Adipocyte (in vitro differentiated cells): ENCODE data around the gene HERPUD2.
"Not testable (repeated sequence)": the region's sequence is repeated elsewhere in the genome, so short reads cannot be mapped to it uniquely, and the experiment has no call there.

Source experiments
- DNase-seq: peaks from one replicate; pipeline ENCODE4 v3.0.0-alpha.2; 2015; ENCODE audit warnings: low read depth
- H3K27me3 ChIP-seq: replicated peaks from 2 replicates; pipeline ENCODE4 v1.7.0; 2013; ENCODE audit warnings: mild to moderate bottlenecking, low read length, moderate library complexity; ENCODE audit not compliant: control insufficient read depth, insufficient read depth
- H3K36me3 ChIP-seq: 2 replicates; pipeline ENCODE4 v1.7.0; 2013; ENCODE audit warnings: low read length, mild to moderate bottlenecking, moderate library complexity; ENCODE audit not compliant: control insufficient read depth, insufficient read depth, severe bottlenecking
- H3K4me1 ChIP-seq: 2 replicates; pipeline ENCODE4 v1.7.0; 2013; ENCODE audit warnings: mild to moderate bottlenecking, low read length, moderate library complexity; ENCODE audit not compliant: control insufficient read depth, insufficient read depth
- H3K4me3 ChIP-seq: 2 replicates; pipeline ENCODE4 v1.7.0; 2013; ENCODE audit warnings: mild to moderate bottlenecking, low read length, moderate library complexity
- H3K9ac ChIP-seq: 2 replicates; pipeline ENCODE4 v1.7.0; 2013; ENCODE audit warnings: mild to moderate bottlenecking, low read length, moderate library complexity
- H3K9me3 ChIP-seq: 2 replicates; pipeline ENCODE4 v1.7.0; 2013; ENCODE audit warnings: mild to moderate bottlenecking, low read length, moderate library complexity; ENCODE audit not compliant: control insufficient read depth

The HERPUD2 gene

GRCh38 chr7:35697414-35698175, 2.7 kb upstream of the HERPUD2 start:
- Histone ChIP-seq H3K9me3 (no peaks in the 10 kb centered on the region), H3K36me3 (no peaks in the 10 kb centered on the region), H3K4me3 (no peak overlapping the region), H3K9ac (no peak overlapping the region), H3K4me1 (peaks cover 30% of the 10 kb centered on the region), H3K27me3 (no peaks in the 10 kb centered on the region)
- peak; percentile 61 for DNase-seq

DNA sequence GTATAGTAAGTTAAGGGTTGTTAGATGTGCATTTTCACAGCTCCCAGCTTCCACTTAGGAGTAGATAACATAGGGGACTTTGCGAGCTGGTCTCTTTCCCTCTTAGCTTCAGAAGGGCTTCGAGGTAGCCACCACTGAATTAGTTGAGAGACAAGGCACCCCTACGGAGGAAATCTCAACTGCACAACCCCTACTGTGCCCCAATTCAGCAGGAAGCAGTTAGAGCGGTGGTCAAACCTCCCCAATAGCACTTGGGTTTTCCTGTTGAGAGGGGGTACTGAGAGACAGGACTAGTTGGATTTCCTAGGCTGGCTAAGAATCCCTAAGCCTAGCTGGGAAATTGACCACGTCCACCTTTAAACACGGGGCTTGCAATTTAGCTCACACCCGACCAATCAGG, 1.1 kb upstream of the HERPUD2 start:
- H3K4me1 ChIP-seq = peaks cover 46% of the 10 kb centered on the region
- H3K9ac ChIP-seq = peak overlapping the region; percentile 92
- H3K4me3 ChIP-seq = peak overlapping the region; percentile 98
- DNase-seq = no peak
- H3K36me3 ChIP-seq = no peaks in the 10 kb centered on the region
- no peaks in the 10 kb centered on the region for H3K27me3 ChIP-seq
- H3K9me3 ChIP-seq = no peaks in the 10 kb centered on the region

GRCh38 chr7:35695473-35695850, 527 bp upstream of the HERPUD2 start:
- DNase-seq = no peak
- Histone ChIP-seq H3K36me3 (no peaks in the 10 kb centered on the region), H3K9ac (peak overlapping the region; percentile 92), H3K4me1 (peaks cover 47% of the 10 kb centered on the region), H3K9me3 (no peaks in the 10 kb centered on the region), H3K4me3 (peak overlapping the region; percentile 98), H3K27me3 (no peaks in the 10 kb centered on the region)

DNA sequence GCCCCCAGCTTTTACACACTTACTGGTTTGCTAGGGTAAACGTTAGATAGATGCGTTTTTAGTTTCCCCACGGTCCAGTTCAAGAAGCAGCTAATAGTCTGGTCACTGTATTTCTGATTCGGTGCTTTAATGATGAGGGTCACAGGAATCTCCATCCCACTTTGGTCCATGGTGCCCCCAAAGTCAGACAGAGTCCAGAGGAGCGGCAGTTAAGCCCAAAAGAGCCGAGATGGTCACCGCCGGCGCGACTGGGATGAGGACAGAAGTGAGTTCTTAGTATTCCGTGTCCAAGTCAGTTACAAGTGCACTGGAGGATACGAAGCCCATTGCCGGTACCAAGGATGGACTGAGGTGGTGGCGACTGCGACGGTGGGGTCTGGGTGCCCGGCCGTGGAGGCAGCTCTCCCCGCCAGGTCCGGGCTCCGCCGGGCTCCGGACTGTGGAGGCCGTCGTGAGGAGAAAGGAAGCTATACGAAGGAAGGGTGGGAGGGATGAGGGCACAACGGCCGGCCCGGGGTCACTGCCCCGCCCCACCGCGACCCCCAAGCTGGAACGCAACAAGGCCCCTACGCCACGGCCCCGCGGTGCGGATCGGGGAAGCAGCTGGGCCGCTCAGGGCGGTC, 663 bp downstream of the HERPUD2 start:
- H3K4me1 ChIP-seq = peaks cover 57% of the 10 kb centered on the region
- peaks cover 3% of the 10 kb centered on the region for H3K36me3 ChIP-seq
- peak overlapping the region; percentile 98 for H3K4me3 ChIP-seq
- no peaks in the 10 kb centered on the region for H3K9me3 ChIP-seq
- DNase-seq = peak; percentile 48
- no peaks in the 10 kb centered on the region for H3K27me3 ChIP-seq
- peak overlapping the region; percentile 92 for H3K9ac ChIP-seq

GRCh38 chr7:35691827-35692307, 3.1 kb downstream of the HERPUD2 start:
- no peak overlapping the region for H3K9ac ChIP-seq
- no peaks in the 10 kb centered on the region for H3K27me3 ChIP-seq
- H3K36me3 ChIP-seq = peaks cover 3% of the 10 kb centered on the region
- H3K4me1 ChIP-seq = peaks cover 57% of the 10 kb centered on the region
- no peaks in the 10 kb centered on the region for H3K9me3 ChIP-seq
- DNase-seq = no peak
- H3K4me3 ChIP-seq = peak overlapping the region; percentile 98

GRCh38 chr7:35691366-35691765, 3.6 kb downstream of the HERPUD2 start:
- peaks cover 57% of the 10 kb centered on the region for H3K4me1 ChIP-seq
- H3K9me3 ChIP-seq = no peaks in the 10 kb centered on the region
- H3K36me3 ChIP-seq = peaks cover 3% of the 10 kb centered on the region
- no peaks in the 10 kb centered on the region for H3K27me3 ChIP-seq
- DNase-seq = no peak
- peak overlapping the region; percentile 45 for H3K4me3 ChIP-seq
- H3K9ac ChIP-seq = no peak overlapping the region

DNA sequence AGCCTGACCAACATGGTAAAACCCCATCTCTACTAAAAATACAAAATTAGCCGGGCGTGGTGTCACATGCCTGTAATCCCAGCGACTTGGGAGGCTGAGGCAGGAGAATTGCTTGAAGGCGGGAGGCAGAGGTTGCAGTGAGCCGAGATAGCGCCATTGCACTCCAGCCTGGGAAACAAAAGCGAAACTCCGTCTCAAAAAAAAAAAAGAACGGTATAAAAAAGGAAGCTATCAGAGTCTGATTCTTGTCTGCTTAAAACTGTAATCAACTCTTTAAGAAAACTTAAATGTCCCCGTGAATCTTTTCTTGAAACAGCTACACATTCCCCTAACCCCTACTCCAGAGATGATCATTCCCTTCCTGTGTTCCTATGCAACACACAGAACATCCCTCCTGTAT, 4.3 kb downstream of the HERPUD2 start:
- H3K4me3 ChIP-seq, H3K9ac ChIP-seq, H3K36me3 ChIP-seq, H3K27me3 ChIP-seq, DNase-seq, H3K9me3 ChIP-seq: not testable (repeated sequence)
- peaks cover 52% of the 10 kb centered on the region for H3K4me1 ChIP-seq

DNA sequence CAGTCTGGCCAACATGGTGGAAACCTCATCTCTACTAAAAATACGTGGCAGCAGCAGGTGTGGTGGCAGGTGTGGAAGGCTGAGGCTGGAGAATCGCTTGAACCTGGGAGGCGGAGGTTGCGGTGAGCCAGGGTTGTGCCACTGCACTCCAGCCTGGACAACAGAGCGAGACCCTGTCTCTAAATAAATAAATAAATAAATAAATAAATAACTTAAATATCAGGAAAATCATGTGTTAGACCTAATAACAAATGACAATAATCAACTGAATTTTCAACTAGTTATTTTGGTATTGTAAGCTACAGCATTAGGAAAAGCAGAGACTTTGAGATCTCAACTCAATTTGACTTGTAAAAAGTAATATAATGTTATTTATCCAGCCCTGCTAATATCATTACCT, 9.2 kb downstream of the HERPUD2 start:
- Histone ChIP-seq H3K4me3 (no peak overlapping the region), H3K4me1 (peaks cover 19% of the 10 kb centered on the region), H3K27me3 (no peaks in the 10 kb centered on the region), H3K9ac (no peak overlapping the region), H3K36me3 (peaks cover 3% of the 10 kb centered on the region), H3K9me3 (no peaks in the 10 kb centered on the region)
- DNase-seq = no peak

DNA sequence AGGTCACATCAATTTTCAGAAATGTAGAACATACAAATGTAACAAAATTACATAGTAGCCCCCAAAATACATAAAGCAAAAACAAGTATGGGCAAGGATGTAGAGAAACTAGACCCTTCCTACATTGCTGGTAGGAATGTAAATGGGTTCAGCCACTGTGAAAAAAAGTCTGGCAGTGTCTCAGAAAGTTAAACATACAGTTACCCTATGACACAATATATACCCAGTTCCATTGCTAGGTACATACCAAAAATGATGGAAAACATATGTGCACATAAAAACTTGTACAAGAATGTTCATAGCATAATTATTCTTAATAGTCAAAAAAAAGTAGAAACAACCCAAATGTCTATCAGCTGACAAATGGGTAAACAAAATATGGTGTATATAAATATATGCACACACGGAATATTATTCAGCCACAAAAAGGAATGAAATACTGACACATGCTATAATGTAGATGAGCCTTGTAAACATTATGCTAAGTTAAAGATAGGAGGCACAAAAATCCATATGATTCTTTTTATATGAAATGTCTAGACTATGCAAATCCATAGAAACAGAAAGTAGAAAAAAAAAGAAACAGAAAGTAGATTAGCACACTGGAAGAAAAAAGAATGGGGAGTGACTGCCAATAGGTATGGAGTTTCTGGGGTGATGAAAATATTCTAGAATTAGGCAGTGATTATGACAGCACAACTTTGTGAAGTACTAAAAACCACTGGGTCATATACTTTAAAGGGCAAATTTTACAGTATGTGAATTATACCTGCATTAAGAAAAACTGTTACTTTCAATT, 13.5 kb downstream of the HERPUD2 start:
- peak; percentile 35 for DNase-seq
- H3K9me3 ChIP-seq = no peaks in the 10 kb centered on the region
- H3K4me3 ChIP-seq = no peak overlapping the region
- H3K4me1 ChIP-seq = peaks cover 11% of the 10 kb centered on the region
- H3K36me3 ChIP-seq = no peaks in the 10 kb centered on the region
- H3K9ac ChIP-seq = no peak overlapping the region
- no peaks in the 10 kb centered on the region for H3K27me3 ChIP-seq

DNA sequence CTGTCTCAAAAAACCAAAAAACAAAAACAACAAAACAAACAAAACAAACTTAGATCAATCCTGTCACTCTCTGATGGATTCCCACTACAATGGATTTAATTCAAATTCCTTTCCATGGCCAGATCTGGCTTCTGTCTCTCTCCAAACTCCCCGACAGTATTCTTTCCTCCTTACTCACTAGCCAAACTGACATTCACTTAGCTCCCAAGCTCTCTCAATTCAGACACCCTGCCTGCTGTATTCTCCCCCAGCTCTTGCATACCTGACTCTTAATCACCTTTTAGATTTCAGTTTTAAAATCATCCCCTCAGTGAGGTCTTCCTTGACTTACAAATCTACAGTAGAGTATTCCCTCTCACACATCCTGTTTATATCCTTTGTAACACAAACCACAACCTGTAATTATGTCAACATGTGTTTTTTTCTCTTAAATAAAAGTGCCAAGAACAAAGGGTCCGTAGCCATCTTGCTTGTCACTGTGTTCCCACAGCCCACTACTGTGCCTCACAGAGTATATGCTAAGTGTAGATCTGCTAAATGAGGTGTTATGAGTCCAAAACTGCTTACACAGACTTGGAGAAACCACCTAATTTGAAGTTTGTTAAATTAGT, 14.4 kb downstream of the HERPUD2 start:
- DNase-seq = no peak
- no peaks in the 10 kb centered on the region for H3K27me3 ChIP-seq
- no peaks in the 10 kb centered on the region for H3K9me3 ChIP-seq
- H3K9ac ChIP-seq = no peak overlapping the region
- H3K4me3 ChIP-seq = no peak overlapping the region
- H3K4me1 ChIP-seq = peaks cover 16% of the 10 kb centered on the region
- no peaks in the 10 kb centered on the region for H3K36me3 ChIP-seq
